Ovary (tissue), 9 donors: ENCODE measurements around the gene PIEZO1. TPM values are rescaled to one million over a fixed set of nuclear protein-coding genes. Genes with fewer than 3 reads are reported as not detected.

Source experiments
- DNase-seq, 5 donors: peaks; one replicate each; pipeline ENCODE4 v3.0.0-alpha.2; 2019 to 2020
- H3K27ac ChIP-seq, 2 donors: fragments of 200-600 bp; one replicate each; pipeline versions ENCODE4 v1.5.1 to v1.8.0; 2019 to 2022
- H3K27me3 ChIP-seq: fragments of 200-600 bp; one replicate; pipeline ENCODE4 v1.8.0; 2022
- H3K36me3 ChIP-seq: fragments of 200-600 bp; sonication (generic); one replicate; pipeline ENCODE4 v1.5.1; 2019
- H3K4me1 ChIP-seq: one replicate; pipeline ENCODE4 v1.8.1; 2013; ENCODE audit warnings: mild to moderate bottlenecking, moderate library complexity; ENCODE audit not compliant: insufficient read depth
- H3K4me3 ChIP-seq: fragments of 200-600 bp; sonication (generic); one replicate; pipeline ENCODE4 v1.5.1; 2017
- H3K9me3 ChIP-seq, 2 donors: fragments of 200-600 bp in 1 of 2; sonication (generic) in 1 of 2; one replicate each; pipeline versions ENCODE4 v1.5.1 to v1.8.1; 2013 to 2019; ENCODE audit warnings: mild to moderate bottlenecking in 1 of 2, moderate library complexity in 1 of 2
- CTCF ChIP-seq, 3 donors: fragments of 450-650 bp in 2 of 3; fragments of 200-600 bp in 1 of 3; IDR thresholded peaks; one replicate each; pipeline versions ENCODE4 v1.5.1 to v1.8.0; 2016 to 2022; ENCODE audit warnings: antibody characterized with exemption in 3 of 3, mild to moderate bottlenecking in 1 of 3
- EP300 ChIP-seq: sonication (generic); formaldehyde crosslinking; IDR thresholded peaks from one replicate; pipeline ENCODE4 v1.6.1; 2017; ENCODE audit warnings: antibody characterized with exemption
- POLR2A ChIP-seq: fragments of 450-650 bp; IDR thresholded peaks from one replicate; pipeline ENCODE4 v1.6.1; 2017; ENCODE audit warnings: antibody characterized with exemption, mild to moderate bottlenecking, moderate library complexity
- WGBS, 3 donors: extraction: QIAGEN DNeasy Blood & Tissue Kit in 1 of 3; methylation state at CpG; one replicate each; pipeline versions ENCODE4 v1.1.5 to v1.1.7; 2013 to 2017; 5-methylcytosine and 5-hydroxymethylcytosine counted together
- intact Hi-C, 4 donors: fragments of 100-400 bp; cut with DNase I; formaldehyde crosslinking; loops; one replicate each; pipeline versions ENCODE4 v1.11.0 to v1.15.1; 2022 to 2023
- polyA plus RNA-seq, 2 donors: library from polyadenylated mRNA; stranded (reverse); fragments of 200-250 nt in 1 of 2; fragments of 350-450 nt in 1 of 2; fragmentation: Illumina TruSeq in 1 of 2; extraction: RNeasy Lipid Tissue Mini Kit (QIAGEN cat#74804) in 1 of 2; gene quantifications; one replicate each; pipeline ENCODE4 v1.2.3, GENCODE V29; 2013 to 2014
- total RNA-seq, 7 donors: library from RNA; depleted of rRNA in 2 of 7; stranded (reverse); fragments of >200 nt in 2 of 7; fragmentation: NEBNext Ultra II Directional in 3 of 7; extraction: Animal tissue kit (Norgen Biotek cat#: 25700) in 3 of 7; gene quantifications; one replicate each; pipeline versions ENCODE4 v1.1.0 to v1.2.4, GENCODE V29; 2016 to 2023
- donor health status: DM: no; HTN: no; CAD: no; lungs with moderate emphysema.
- donor health status: DM: no; HTN: no; CAD: no.
- donor health status: Bipolar disorder and iron deficiency.
- donor health status: DM: yes; HTN: yes; CAD: no.
- donor health status: DM: no; HTN: no; CAD: no.
- donor health status: DM: yes; HTN: yes; CAD: no.

PIEZO1 gene
- total and polyA plus RNA-seq, 9 donors, result 13.0 to 93.5 (median 49.1) TPM

DNA sequence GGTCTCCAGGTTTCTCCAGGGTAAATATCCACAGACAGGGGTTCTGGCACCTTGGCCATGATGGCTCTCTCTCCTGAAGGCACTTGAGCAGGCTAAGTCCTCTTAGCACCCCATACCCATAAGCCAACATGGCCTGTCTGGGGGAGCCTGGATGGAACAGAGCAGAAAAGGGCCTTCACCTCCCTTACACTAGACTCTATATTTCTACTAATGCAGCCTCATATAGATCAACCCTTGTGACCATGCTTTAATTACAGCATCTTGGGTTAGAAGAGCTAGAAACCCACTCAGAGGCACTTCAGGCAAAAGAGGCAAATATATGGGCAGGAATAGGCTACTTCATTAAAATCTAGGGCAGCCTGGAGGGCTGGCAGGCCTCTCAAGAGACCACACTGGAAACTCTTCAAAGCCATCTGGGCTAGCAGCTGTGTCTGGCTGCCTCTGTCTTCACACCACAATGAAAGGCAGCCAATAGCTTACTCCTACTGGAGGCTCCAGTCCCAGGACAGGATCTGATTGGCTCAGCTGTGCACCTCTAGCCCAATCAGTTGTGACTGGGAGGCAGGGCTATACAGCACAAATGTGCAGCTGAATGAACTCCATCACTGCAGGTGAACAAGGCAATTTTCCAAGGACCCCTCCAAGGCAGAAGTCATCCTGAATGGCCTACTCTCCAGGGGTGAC is 13.9 kb upstream of the PIEZO1 start:
- no peaks in the 10 kb centered on the region for H3K9me3 ChIP-seq
- TF ChIP-seq CTCF (IDR thresholded peaks at IDR 0.05) (no peak), EP300 (no peak), POLR2A (no peak)
- no peak overlapping the region for H3K4me3 ChIP-seq
- no peaks in the 10 kb centered on the region for H3K4me1 ChIP-seq
- intact Hi-C loops, result no loop called here
- H3K36me3 ChIP-seq, result no peaks in the 10 kb centered on the region
- DNase-seq, result no peak
- H3K27me3 ChIP-seq, result no peaks in the 10 kb centered on the region
- no peak overlapping the region for H3K27ac ChIP-seq

DNA sequence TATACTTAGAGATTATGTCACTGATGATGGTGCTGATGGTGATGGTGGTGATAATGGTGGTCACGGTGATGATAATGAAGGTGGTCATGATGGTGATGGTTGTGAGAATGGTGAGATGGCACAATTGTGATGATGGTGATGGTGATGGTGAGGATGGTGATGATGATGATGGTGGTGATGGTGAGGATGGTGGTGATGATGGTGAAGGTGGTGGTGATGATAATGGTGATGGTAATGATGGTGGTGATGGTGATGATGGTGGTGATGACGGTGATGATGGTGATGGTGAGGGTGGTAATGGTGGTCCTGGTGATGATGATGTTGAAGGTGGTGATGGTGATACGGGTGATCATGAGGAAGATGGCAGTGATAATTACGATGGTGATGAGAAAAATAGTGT is 13.1 kb upstream of the PIEZO1 start:
- H3K27me3 ChIP-seq, result no peaks in the 10 kb centered on the region
- WGBS, 3 donors, result 86 to 98% (median 89%) methylated on average over 4 of the region's 4 CpGs

GRCh38 chr16:88796278-88796677 is 11.3 kb upstream of the PIEZO1 start:
- 52 to 69% (median 59%) methylated on average over 4 of the region's 4 CpGs for WGBS, 3 donors
- no peaks in the 10 kb centered on the region for H3K36me3 ChIP-seq
- H3K4me1 ChIP-seq, result no peaks in the 10 kb centered on the region
- DNase-seq, result no peak
- H3K27me3 ChIP-seq, result no peaks in the 10 kb centered on the region
- H3K9me3 ChIP-seq, result no peaks in the 10 kb centered on the region
- intact Hi-C loops, result no loop called here
- TF ChIP-seq POLR2A, result no peak
- TF ChIP-seq CTCF (IDR thresholded peaks at IDR 0.05), result no peak
- TF ChIP-seq EP300, result no peak
- no peak overlapping the region for H3K27ac ChIP-seq
- no peak overlapping the region for H3K4me3 ChIP-seq

More for the DNA sequence above, 13.1 kb upstream of the PIEZO1 start:
- Histone ChIP-seq H3K36me3 (no peaks in the 10 kb centered on the region), H3K9me3 (no peaks in the 10 kb centered on the region), H3K27ac (no peak overlapping the region), H3K4me3 (no peak overlapping the region), H3K4me1 (no peaks in the 10 kb centered on the region)
- no peak for DNase-seq
- TF ChIP-seq POLR2A (no peak), EP300 (no peak)
- intact Hi-C loops, result no loop called here

GRCh38 chr16:88793251-88793954 is 8.4 kb upstream of the PIEZO1 start:
- H3K9me3 ChIP-seq, result no peaks in the 10 kb centered on the region
- peak in 1 of 5 donors; percentile 10 for DNase-seq
- no peak overlapping the region for H3K4me3 ChIP-seq
- intact Hi-C loops, result no loop called here
- no peaks in the 10 kb centered on the region for H3K36me3 ChIP-seq
- H3K27me3 ChIP-seq, result no peaks in the 10 kb centered on the region
- 22 to 38% (median 30%) methylated on average over 33 to 35 of the region's 35 CpGs for WGBS, 3 donors
- no peak for TF ChIP-seq POLR2A
- no peak for TF ChIP-seq EP300
- TF ChIP-seq CTCF (IDR thresholded peaks at IDR 0.05), result no peak
- no peaks in the 10 kb centered on the region for H3K4me1 ChIP-seq
- H3K27ac ChIP-seq, result no peak overlapping the region
